ENCODE measurements around the gene CDK5R1.

DNA sequence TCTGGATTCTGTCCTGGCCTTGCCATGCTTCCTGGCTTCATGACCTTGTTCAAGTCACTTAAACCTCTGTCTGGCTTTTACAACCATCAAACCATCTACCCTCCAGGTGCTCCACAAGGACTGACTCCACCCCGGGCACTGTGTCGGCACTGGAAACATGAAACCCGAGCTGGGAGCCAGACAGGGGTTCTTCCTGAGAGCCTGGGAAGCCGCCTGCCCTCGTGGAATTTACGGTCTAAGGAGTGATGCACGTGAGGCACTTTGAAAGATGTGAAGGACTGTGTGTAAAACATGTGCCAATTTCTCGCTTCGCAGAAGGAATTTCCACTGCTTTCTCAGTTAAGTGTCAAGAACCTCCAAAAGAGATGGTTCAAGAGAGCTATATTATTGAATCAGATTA is 11.6 kb downstream of the CDK5R1 start:
- TF ChIP-seq EZH2 (IDR thresholded peaks at IDR 0.05; ENCODE audit: insufficient read depth, poor library complexity, severe bottlenecking) (no peak), EZH2phosphoT487 (IDR thresholded peaks at IDR 0.05; ENCODE audit: insufficient read depth, low read depth) (no peak)
